ENCODE data around the gene TCF21. TPM values are rescaled to one million over a fixed set of nuclear protein-coding genes. Genes with fewer than 3 reads are reported as not detected.

Gene TCF21
- total and polyA plus RNA-seq, 8 donors: 21.7 to 220 (median 188) TPM

DNA sequence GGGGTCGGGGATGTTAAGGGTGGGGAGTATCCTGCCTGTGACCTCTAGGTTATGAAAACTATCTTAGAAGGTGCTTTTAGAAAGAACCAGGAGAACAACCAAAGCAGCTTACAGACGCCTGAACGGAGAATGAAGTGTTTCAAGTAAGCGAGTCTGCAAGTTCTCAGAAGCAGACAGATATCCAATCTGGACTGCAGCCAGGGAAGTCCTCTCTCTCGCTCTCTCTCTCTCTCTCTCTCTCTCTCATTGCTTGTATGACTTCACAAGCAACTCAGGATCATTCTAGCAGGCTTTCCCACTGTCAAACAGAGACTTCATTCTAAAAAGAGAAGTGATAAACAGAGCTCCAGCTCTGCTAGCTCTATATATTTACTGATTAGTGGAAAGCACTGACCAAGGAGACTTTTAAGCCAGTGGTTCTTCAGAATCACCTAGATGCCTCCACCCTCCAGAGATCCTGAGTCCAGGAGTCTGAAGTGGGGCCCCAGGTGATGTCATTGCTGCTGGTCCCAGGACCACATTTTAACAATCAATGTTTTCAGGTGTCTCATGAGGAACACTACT lies 6.0 kb downstream of the TCF21 start:
- H3K27me3 ChIP-seq: peaks cover 79 to 97% of the 10 kb centered on the region in 2 donors

DNA sequence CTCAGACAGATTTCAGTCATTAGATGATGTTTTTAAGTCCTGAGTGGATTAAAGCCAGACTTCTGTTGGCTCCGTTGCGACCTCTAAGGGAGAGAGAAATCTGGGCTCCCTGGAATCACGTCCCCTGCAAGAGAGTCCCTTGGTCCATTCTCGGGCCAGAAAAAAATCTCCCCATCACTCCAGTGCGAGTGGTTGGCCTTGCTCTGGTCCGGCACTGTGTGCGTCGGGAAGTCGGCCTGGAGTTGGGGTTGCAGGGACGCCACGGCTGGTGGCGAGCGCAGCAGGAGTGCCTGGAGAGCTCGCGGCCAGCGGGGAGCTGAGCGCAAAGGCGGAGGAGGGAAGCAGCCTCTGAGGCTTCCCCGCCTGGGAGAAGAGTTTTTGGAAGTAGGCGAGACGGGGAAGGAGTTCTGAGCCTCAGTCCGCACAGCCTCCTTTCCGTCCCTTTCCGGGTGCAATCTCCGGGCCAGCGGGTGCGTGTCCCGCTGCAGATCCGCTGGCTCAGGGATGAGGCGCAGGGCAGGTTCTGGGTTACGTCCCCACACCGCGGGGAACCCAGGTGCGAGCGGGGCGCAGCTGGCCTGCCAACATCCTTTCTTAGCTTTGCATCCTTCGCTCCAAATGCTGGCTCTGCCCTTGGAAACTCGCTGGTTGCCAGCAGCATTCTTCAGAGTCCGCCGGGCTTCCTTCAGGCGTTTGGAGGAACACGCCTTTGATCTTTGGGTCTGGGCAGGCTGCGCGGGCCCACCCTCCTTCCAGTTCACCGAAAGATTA lies 6.8 kb downstream of the TCF21 start:
- H3K27me3 ChIP-seq: peaks cover 73 to 97% of the 10 kb centered on the region in 2 donors
- ATAC-seq (peak; percentile 31), DNase-seq (peak in 2 of 4 donors; percentile 65 to 78)
- no peaks in the 10 kb centered on the region for H3K9me3 ChIP-seq
- H3K4me3 ChIP-seq: no peak overlapping the region
- TF ChIP-seq, protein P1, sequence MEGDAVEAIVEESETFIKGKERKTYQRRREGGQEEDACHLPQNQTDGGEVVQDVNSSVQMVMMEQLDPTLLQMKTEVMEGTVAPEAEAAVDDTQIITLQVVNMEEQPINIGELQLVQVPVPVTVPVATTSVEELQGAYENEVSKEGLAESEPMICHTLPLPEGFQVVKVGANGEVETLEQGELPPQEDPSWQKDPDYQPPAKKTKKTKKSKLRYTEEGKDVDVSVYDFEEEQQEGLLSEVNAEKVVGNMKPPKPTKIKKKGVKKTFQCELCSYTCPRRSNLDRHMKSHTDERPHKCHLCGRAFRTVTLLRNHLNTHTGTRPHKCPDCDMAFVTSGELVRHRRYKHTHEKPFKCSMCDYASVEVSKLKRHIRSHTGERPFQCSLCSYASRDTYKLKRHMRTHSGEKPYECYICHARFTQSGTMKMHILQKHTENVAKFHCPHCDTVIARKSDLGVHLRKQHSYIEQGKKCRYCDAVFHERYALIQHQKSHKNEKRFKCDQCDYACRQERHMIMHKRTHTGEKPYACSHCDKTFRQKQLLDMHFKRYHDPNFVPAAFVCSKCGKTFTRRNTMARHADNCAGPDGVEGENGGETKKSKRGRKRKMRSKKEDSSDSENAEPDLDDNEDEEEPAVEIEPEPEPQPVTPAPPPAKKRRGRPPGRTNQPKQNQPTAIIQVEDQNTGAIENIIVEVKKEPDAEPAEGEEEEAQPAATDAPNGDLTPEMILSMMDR (IDR thresholded peaks at IDR 0.05): no peak
- peak overlapping the region; percentile 25 to 30 for H3K27ac ChIP-seq
- no peaks in the 10 kb centered on the region for H3K4me1 ChIP-seq
- no peaks in the 10 kb centered on the region for H3K36me3 ChIP-seq
- intact Hi-C loops (cut with DNase I): no loop called here

More for the DNA sequence above, 6.0 kb downstream of the TCF21 start:
- no peaks in the 10 kb centered on the region for H3K36me3 ChIP-seq
- H3K4me1 ChIP-seq: no peaks in the 10 kb centered on the region
- H3K4me3 ChIP-seq: no peak overlapping the region
- TF ChIP-seq, protein P1 (IDR thresholded peaks at IDR 0.05): no peak
- intact Hi-C loops (cut with DNase I): no loop called here
- ATAC-seq (no peak), DNase-seq (peak in 1 of 4 donors; percentile 78)
- H3K27ac ChIP-seq: peak overlapping the region; percentile 25 to 61
- no peaks in the 10 kb centered on the region for H3K9me3 ChIP-seq

DNA sequence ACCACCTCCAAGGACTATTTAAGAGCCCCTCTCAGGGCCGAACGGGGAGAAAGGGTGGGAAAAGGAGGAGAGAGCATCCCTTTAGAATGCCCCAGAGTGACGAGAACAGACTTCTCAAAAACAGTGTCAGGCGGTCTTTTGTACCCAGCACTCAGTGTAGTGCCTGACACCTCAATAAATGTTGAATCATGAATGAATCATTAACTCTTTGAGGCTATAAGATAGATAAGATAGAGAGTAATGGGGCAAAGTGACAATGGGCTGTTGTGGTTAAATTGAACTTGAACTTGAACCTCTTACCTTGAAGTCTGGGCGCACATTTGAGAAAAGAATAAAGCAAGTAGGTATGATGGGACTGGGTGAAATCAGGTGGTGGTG lies 7.4 kb downstream of the TCF21 start:
- intact Hi-C loops (cut with DNase I): no loop called here
- Histone ChIP-seq H3K27ac (peak overlapping the region in 1 of 2 donors; percentile 30), H3K9me3 (no peaks in the 10 kb centered on the region), H3K4me1 (no peaks in the 10 kb centered on the region), H3K36me3 (no peaks in the 10 kb centered on the region), H3K4me3 (no peak overlapping the region), H3K27me3 (peaks cover 67 to 95% of the 10 kb centered on the region in 2 donors)
- TF ChIP-seq, protein P1 (IDR thresholded peaks at IDR 0.05): no peak
- ATAC-seq: no peak
- DNase-seq: no peak

DNA sequence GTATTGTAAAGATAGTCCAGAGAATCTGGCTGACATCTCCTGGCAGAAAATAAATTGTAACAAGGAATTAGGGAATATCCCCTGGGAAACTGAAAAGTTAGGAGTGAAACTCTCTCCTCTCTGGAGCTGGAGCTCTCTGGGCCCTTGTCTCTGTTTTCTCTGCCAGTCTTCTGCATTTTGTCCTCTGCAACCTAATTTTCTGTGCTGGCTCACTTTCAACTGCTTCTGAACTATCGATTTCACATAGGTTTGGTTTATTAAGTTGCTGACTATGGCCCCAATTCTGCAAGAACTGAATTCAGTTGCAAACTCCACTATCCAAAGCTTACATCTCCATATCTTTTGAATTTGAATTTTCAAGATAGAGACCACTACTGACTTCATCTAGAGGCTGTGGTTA lies 9.3 kb downstream of the TCF21 start:
- H3K36me3 ChIP-seq: no peaks in the 10 kb centered on the region
- intact Hi-C loops (cut with DNase I): no loop called here
- H3K4me3 ChIP-seq: no peak overlapping the region
- DNase-seq (no peak), ATAC-seq (no peak)
- H3K9me3 ChIP-seq: no peaks in the 10 kb centered on the region
- H3K4me1 ChIP-seq: no peaks in the 10 kb centered on the region
- peaks cover 51 to 81% of the 10 kb centered on the region in 2 donors for H3K27me3 ChIP-seq
- no peak overlapping the region for H3K27ac ChIP-seq
- TF ChIP-seq, protein P1 (IDR thresholded peaks at IDR 0.05): no peak

DNA sequence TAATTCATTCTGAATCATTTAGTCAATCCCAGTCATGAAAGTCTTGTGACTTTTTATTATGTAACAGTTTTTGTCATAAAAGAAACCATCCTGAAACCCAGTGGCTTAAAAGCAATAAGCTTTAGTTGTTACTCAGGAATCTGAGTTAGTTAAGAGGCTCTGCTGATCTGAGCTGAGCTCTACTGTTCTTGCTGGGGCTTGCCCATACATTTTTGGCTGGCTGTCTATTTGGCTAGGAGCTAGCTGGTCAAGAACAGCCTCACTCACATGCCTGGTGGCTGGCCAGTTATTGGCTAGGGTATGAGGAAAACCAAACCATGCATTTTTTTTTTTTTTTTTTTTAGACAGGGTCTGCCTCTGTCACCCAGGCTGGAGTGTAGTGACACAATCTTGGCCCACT lies 10.6 kb downstream of the TCF21 start:
- Histone ChIP-seq H3K4me3 (no peak overlapping the region), H3K36me3 (no peaks in the 10 kb centered on the region), H3K27me3 (peaks cover 38 to 74% of the 10 kb centered on the region in 2 donors), H3K27ac (no peak overlapping the region), H3K9me3 (no peaks in the 10 kb centered on the region), H3K4me1 (no peaks in the 10 kb centered on the region)
- intact Hi-C loops (cut with DNase I): no loop called here
- TF ChIP-seq, protein P1 (IDR thresholded peaks at IDR 0.05): no peak
- DNase-seq (no peak), ATAC-seq (no peak)
